HG03108 (cell line): ENCODE measurements around the gene JMJD6.
"Not testable (repeated sequence)": the region's sequence is repeated elsewhere in the genome, so short reads cannot be mapped to it uniquely, and the experiment has no call there.

ENCODE experiments used
- ATAC-seq: cut with Tn5 transposase; IDR thresholded peaks from one replicate; pipeline ENCODE4 v1.9.1; 2021; ENCODE audit warnings: moderate library complexity; ENCODE audit not compliant: unreplicated experiment

The JMJD6 gene

GRCh38 chr17:76737082-76737675 lies 10.8 kb upstream of the JMJD6 start, which contains the start of gene SRSF2:
SRSF2 (minus strand) TSS chr17:76737331; CDS start chr17:76737160, 171 bp downstream.
- peak; percentile 53 for ATAC-seq

GRCh38 chr17:76736349-76737081 lies 10.1 kb upstream of the JMJD6 start:
- peak; percentile 15 for ATAC-seq

GRCh38 chr17:76735586-76736348 lies 9.4 kb upstream of the JMJD6 start:
- no peak for ATAC-seq

- no peak for ATAC-seq
Observed at GRCh38 chr17:76735006-76735405, 8.6 kb upstream of the JMJD6 start.

GRCh38 chr17:76734080-76734840 lies 7.9 kb upstream of the JMJD6 start:
- ATAC-seq: no peak

GRCh38 chr17:76733618-76733957 lies 7.2 kb upstream of the JMJD6 start:
- ATAC-seq: no peak

- ATAC-seq: no peak
Observed at GRCh38 chr17:76732734-76733617, 6.6 kb upstream of the JMJD6 start.

GRCh38 chr17:76731800-76732733 lies 5.7 kb upstream of the JMJD6 start:
- ATAC-seq: not testable (repeated sequence)

- no peak for ATAC-seq
Observed at GRCh38 chr17:76727745-76728456, 1.5 kb upstream of the JMJD6 start.

- peak; percentile 29 for ATAC-seq
Observed at GRCh38 chr17:76726776-76727718, 641 bp upstream of the JMJD6 start, which contains the start of gene METTL23. METTL23 (plus strand) TSS chr17:76726839; CDS start chr17:76729711, 2,872 bp downstream.

- ATAC-seq: peak; percentile 11
Observed at GRCh38 chr17:76725580-76726230, 701 bp downstream of the JMJD6 start.

- no peak for ATAC-seq
Observed at GRCh38 chr17:76723812-76724211, 2.6 kb downstream of the JMJD6 start.

- ATAC-seq: not testable (repeated sequence)
Observed at GRCh38 chr17:76722977-76723376, 3.4 kb downstream of the JMJD6 start.

GRCh38 chr17:76722279-76722678 lies 4.1 kb downstream of the JMJD6 start:
- ATAC-seq: no peak

GRCh38 chr17:76721463-76721862 lies 4.9 kb downstream of the JMJD6 start:
- no peak for ATAC-seq

GRCh38 chr17:76720941-76721340 lies 5.5 kb downstream of the JMJD6 start:
- no peak for ATAC-seq

- no peak for ATAC-seq
Observed at GRCh38 chr17:76720211-76720610, 6.2 kb downstream of the JMJD6 start.
